ENCODE data around the gene SMDT1. TPM values are rescaled to one million over a fixed set of nuclear protein-coding genes. Genes with fewer than 3 reads are reported as not detected.

SMDT1 gene
- total and polyA plus RNA-seq, 2 experiments from 2014 or later = 4.9 to 97.9 TPM

DNA sequence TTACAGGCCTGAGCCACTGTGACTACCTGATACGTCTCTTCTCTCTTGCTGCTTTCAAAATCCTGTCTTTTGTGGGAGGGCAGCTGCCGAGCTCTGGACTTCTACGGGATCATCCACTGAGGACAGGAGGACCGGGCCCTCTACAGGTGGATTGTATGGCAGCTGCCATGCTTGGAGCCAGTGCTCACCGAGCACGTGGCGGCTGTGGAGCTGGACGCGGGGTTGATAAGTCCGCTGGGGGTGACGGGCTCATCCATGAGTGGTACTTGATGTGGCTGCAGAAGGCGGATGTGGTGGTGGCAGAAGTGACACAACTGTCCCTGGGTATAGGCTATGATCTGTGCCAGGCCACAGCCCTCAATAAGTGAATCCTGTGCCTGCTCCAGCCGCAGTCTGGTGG is 53.0 kb downstream of the SMDT1 start (continued):
- TF ChIP-seq, protein P1, sequence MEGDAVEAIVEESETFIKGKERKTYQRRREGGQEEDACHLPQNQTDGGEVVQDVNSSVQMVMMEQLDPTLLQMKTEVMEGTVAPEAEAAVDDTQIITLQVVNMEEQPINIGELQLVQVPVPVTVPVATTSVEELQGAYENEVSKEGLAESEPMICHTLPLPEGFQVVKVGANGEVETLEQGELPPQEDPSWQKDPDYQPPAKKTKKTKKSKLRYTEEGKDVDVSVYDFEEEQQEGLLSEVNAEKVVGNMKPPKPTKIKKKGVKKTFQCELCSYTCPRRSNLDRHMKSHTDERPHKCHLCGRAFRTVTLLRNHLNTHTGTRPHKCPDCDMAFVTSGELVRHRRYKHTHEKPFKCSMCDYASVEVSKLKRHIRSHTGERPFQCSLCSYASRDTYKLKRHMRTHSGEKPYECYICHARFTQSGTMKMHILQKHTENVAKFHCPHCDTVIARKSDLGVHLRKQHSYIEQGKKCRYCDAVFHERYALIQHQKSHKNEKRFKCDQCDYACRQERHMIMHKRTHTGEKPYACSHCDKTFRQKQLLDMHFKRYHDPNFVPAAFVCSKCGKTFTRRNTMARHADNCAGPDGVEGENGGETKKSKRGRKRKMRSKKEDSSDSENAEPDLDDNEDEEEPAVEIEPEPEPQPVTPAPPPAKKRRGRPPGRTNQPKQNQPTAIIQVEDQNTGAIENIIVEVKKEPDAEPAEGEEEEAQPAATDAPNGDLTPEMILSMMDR (conservative IDR thresholded peaks at IDR 0.05; ENCODE audit: low read depth in 2 of 2) = peak; percentile 16 to 31; a peak in 2 of 4 replicates

Small RNAs within 50 kb of the gene (small RNA-seq; reads per million reads assigned to genes)
- gene SNORD13P1 (ENCODE audit: low replicate concordance) = 0.07 reads per million

Other genes with a start within 250 kb of the SMDT1 start
- gene SREBF2, start 246.6 kb upstream of the SMDT1 start, total RNA-seq (2014; rRNA removed; shearing (Covaris generic)) = 147 and 163 TPM in 2 replicates
- 48.7 and 49.8 TPM in 2 replicates for gene SREBF2, start 246.6 kb upstream of the SMDT1 start, polyA plus RNA-seq (2016; fragmentation: Nextera tagmentation; extraction: Ambion mirVana)
- 0.62 and 5.1 TPM in 2 replicates for gene SHISA8, start 164.6 kb upstream of the SMDT1 start, total RNA-seq (2014; rRNA removed; shearing (Covaris generic))
- gene SHISA8, start 164.6 kb upstream of the SMDT1 start, polyA plus RNA-seq (2016; fragmentation: Nextera tagmentation; extraction: Ambion mirVana) = 0.21 TPM in 1 of 2 replicates, not detected in the other
- gene TNFRSF13C, start 152.9 kb upstream of the SMDT1 start, total RNA-seq (2014; rRNA removed; shearing (Covaris generic)) = 0.97 and 1.7 TPM in 2 replicates
- 0.75 and 1.0 TPM in 2 replicates for gene TNFRSF13C, start 152.9 kb upstream of the SMDT1 start, polyA plus RNA-seq (2016; fragmentation: Nextera tagmentation; extraction: Ambion mirVana)
- 40.0 and 61.6 TPM in 2 replicates for gene CENPM, start 132.5 kb upstream of the SMDT1 start, total RNA-seq (2014; rRNA removed; shearing (Covaris generic))
- gene CENPM, start 132.5 kb upstream of the SMDT1 start, polyA plus RNA-seq (2016; fragmentation: Nextera tagmentation; extraction: Ambion mirVana) = 50.0 and 51.1 TPM in 2 replicates
- 28.4 and 30.7 TPM in 2 replicates for gene SEPTIN3, start 110.3 kb upstream of the SMDT1 start, total RNA-seq (2014; rRNA removed; shearing (Covaris generic))
- gene SEPTIN3, start 110.3 kb upstream of the SMDT1 start, polyA plus RNA-seq (2016; fragmentation: Nextera tagmentation; extraction: Ambion mirVana) = 16.4 and 19.4 TPM in 2 replicates
- 0.14 and 0.39 TPM in 2 replicates for gene WBP2NL, start 80.9 kb upstream of the SMDT1 start, total RNA-seq (2014; rRNA removed; shearing (Covaris generic))
- gene WBP2NL, start 80.9 kb upstream of the SMDT1 start, polyA plus RNA-seq (2016; fragmentation: Nextera tagmentation; extraction: Ambion mirVana) = not detected in 2 replicates
- 17.8 and 21.4 TPM in 2 replicates for gene NAGA, start 8.9 kb upstream of the SMDT1 start, total RNA-seq (2014; rRNA removed; shearing (Covaris generic))
- gene NAGA, start 8.9 kb upstream of the SMDT1 start, polyA plus RNA-seq (2016; fragmentation: Nextera tagmentation; extraction: Ambion mirVana) = 6.3 and 6.6 TPM in 2 replicates
- 5.9 and 7.6 TPM in 2 replicates for gene PHETA2, start 5.5 kb upstream of the SMDT1 start, total RNA-seq (2014; rRNA removed; shearing (Covaris generic))
- 3.8 and 4.5 TPM in 2 replicates for gene PHETA2, start 5.5 kb upstream of the SMDT1 start, polyA plus RNA-seq (2016; fragmentation: Nextera tagmentation; extraction: Ambion mirVana)
- gene NDUFA6, start 11.1 kb downstream of the SMDT1 start, total RNA-seq (2014; rRNA removed; shearing (Covaris generic)) = 69.8 and 98.4 TPM in 2 replicates
- gene NDUFA6, start 11.1 kb downstream of the SMDT1 start, polyA plus RNA-seq (2016; fragmentation: Nextera tagmentation; extraction: Ambion mirVana) = 428 and 433 TPM in 2 replicates
- 0.27 and 1.3 TPM in 2 replicates for gene CYP2D6, start 51.1 kb downstream of the SMDT1 start, total RNA-seq (2014; rRNA removed; shearing (Covaris generic))
- 0.56 and 1.2 TPM in 2 replicates for gene CYP2D6, start 51.1 kb downstream of the SMDT1 start, polyA plus RNA-seq (2016; fragmentation: Nextera tagmentation; extraction: Ambion mirVana)
- 57.5 and 68.7 TPM in 2 replicates for gene TCF20, start 191.0 kb downstream of the SMDT1 start, total RNA-seq (2014; rRNA removed; shearing (Covaris generic))
- 6.4 and 6.6 TPM in 2 replicates for gene TCF20, start 191.0 kb downstream of the SMDT1 start, polyA plus RNA-seq (2016; fragmentation: Nextera tagmentation; extraction: Ambion mirVana)

Measured in GM23338 (cell line).